ENCODE measurements around the gene PUM2.

Gene PUM2

DNA sequence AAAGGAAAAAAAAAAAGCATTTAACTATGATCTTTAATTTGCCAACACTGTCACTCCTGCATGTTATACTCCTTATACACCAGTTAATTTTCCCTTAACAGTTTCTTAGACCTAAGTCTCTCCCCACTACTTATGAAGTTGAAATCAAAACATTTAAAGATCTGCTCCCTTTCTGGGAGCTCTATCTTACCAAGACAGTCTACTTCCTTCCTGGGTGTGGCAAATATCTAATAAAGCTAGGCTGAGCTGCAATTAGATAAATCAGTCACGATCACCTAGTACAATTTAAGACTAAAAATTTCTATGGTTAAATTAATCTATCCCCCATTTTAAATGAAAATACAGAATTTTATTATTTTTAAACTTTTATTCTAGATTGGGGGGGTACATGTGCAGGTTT lies 33.4 kb downstream of the PUM2 start:
- POLR2A ChIA-PET (ENCODE audit: low non-redundant PET): no interaction called here
- CTCF ChIA-PET: interaction anchor here (1.0 kb wide), 1 partner anchor 9 kb away, joined by 4 read pairs; no protein-coding TSS in a partner anchor
- H3K27ac ChIP-seq: no peak overlapping the region
- TF ChIP-seq, protein P1, sequence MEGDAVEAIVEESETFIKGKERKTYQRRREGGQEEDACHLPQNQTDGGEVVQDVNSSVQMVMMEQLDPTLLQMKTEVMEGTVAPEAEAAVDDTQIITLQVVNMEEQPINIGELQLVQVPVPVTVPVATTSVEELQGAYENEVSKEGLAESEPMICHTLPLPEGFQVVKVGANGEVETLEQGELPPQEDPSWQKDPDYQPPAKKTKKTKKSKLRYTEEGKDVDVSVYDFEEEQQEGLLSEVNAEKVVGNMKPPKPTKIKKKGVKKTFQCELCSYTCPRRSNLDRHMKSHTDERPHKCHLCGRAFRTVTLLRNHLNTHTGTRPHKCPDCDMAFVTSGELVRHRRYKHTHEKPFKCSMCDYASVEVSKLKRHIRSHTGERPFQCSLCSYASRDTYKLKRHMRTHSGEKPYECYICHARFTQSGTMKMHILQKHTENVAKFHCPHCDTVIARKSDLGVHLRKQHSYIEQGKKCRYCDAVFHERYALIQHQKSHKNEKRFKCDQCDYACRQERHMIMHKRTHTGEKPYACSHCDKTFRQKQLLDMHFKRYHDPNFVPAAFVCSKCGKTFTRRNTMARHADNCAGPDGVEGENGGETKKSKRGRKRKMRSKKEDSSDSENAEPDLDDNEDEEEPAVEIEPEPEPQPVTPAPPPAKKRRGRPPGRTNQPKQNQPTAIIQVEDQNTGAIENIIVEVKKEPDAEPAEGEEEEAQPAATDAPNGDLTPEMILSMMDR (conservative IDR thresholded peaks at IDR 0.05; ENCODE audit: low read depth): no peak
- DNase-seq (ENCODE audit: low spot score): no peak

DNA sequence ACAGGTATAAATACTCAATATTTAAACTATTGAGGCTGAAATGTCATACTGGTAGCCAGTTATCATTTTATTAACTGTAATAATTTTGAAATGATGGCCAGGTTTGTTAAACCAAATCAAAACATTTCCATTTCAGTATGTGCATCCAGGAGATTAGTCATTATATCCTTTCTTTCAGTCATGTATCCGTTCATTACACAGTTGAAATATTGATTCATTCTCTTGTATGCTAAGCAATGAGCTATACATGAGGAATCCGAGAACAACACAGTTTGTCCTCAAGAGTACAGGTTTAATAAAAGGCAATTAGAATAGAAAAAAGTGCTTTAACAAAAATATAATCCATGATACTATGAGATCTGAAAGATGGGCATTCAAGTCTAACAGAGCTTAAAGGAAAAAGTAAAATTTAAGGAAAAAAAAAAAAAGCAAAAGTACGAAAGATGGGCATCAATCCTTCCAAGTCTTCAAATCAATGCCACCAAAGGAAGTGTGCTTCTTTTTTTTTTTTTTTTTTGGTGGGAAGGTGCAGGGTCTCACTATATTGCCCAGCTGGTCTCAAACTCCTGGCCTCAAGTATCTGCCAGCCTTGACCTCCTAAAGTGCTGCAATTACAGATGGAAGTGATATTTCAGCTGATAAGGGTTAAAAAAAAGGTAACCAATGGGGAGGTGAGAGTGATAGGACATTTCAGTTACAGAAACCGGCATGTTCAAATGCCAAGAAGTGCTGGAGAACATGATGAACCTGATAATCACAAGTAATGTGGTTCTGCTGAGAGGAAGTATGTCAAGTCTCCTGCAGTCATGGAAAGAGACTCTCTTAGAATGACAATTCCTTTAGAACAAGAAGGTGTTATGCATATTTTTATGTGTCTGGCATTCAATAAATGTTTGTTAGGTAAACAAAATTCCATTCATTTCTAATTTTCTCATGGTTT lies 35.8 kb downstream of the PUM2 start:
- DNase-seq (ENCODE audit: low spot score): no peak
- ChIA-PET CTCF (interaction anchor here (0.6 to 1.2 kb wide), 2 partner anchors 12 to 26 kb away, joined by 4 to 8 read pairs; no protein-coding TSS in a partner anchor), POLR2A (ENCODE audit: low non-redundant PET) (no interaction called here)
- TF ChIP-seq, protein P1 (conservative IDR thresholded peaks at IDR 0.05; ENCODE audit: low read depth): no peak
- H3K27ac ChIP-seq: no peak overlapping the region

DNA sequence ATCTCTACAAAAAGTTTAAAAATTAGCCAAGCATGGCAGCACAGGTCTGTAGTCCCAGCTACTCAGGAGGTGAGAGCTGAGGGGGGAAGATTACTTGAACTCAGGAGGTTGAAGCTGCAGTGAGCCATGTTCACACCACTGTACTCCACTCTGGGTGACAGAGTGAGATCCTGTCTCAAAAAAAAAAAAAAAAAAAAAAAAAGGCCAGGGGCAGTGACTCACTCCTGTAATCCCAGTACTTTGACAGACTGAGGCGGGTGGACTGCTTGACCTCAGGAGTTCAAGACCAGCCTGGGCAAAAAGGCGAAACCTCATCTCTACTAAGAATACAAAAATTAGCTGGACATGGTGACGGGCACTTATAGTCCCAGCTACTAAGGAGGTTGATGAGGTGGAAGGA lies 37.0 kb downstream of the PUM2 start:
- DNase-seq (ENCODE audit: low spot score): no peak
- TF ChIP-seq, protein P1 (conservative IDR thresholded peaks at IDR 0.05; ENCODE audit: low read depth): no peak
- ChIA-PET POLR2A (ENCODE audit: low non-redundant PET) (no interaction called here), CTCF (no interaction called here)
- H3K27ac ChIP-seq: peak overlapping the region; percentile 23; the same call in 1 of the 2 replicates

DNA sequence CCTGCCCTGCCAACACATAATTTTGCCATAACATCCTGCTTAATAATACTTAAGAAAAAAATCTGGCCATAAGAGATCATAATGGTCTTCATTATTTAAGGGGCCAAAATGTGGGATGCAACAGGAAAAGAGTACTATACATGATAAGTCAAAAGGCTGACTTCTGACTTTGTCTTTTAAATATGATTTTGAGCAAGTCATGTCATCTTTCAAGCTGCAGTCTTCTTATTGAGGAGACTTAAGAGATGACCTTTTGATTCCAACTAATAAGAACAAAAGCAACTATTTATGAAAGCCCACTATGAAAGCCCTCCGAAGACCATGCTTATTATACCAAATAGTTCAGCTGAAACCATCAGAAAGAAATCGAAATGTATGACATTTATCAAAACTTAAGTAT lies 41.6 kb downstream of the PUM2 start:
- no peak for DNase-seq (ENCODE audit: low spot score)
- no peak overlapping the region for H3K27ac ChIP-seq
- TF ChIP-seq, protein P1 (conservative IDR thresholded peaks at IDR 0.05; ENCODE audit: low read depth): no peak
- ChIA-PET POLR2A (ENCODE audit: low non-redundant PET) (no interaction called here), CTCF (interaction anchor here (0.5 kb wide), 1 partner anchor 60 kb away, joined by 3 read pairs; no protein-coding TSS in a partner anchor)

DNA sequence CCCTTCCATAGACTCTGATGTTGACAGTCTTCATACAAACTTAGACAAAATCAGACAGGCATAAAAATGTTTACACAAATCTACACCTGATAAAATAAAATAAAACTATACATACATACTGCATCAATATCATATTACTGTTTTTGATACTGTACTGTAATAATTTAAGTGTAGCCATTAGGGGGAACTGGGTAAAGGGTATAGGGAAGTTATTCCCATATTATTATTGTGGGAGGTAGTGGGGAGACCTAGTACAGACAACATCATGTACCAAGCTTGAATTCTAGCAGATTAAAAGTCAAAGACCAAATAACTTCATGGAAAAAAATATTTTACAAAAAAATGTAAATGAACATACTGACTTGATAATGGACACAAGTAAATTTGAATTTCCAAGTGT lies 43.3 kb downstream of the PUM2 start:
- CTCF ChIA-PET: interaction anchor here (0.7 kb wide), 1 partner anchor 16 kb away, joined by 3 read pairs; no protein-coding TSS in a partner anchor
- POLR2A ChIA-PET (ENCODE audit: low non-redundant PET): no interaction called here
- no peak for DNase-seq (ENCODE audit: low spot score)
- TF ChIP-seq, protein P1 (conservative IDR thresholded peaks at IDR 0.05; ENCODE audit: low read depth): no peak
- H3K27ac ChIP-seq: no peak overlapping the region

DNA sequence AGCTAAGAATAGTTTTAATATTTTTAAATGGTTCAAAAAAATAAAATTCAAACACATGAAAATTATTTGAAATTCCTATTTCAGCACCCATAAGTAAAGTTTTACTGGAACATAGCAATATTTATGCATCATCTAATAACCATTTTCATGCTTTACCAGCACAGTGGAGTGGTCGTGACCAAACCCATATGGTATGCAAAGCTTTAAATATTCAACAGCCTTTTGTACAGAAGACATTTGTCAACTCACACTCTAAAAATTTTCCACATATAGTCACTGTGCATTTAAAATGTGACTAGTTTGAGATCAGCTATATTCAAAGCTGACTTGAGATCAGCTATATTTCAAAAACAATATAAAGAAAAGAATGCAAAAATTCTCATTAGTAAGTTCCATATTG lies 46.2 kb downstream of the PUM2 start:
- CTCF ChIA-PET: interaction anchor here (0.7 to 2.4 kb wide), 4 partner anchors 9 to 80 kb away, joined by 3 to 14 read pairs (median 4); no protein-coding TSS in a partner anchor
- no peak for DNase-seq (ENCODE audit: low spot score)
- POLR2A ChIA-PET (ENCODE audit: low non-redundant PET): no interaction called here
- H3K27ac ChIP-seq: no peak overlapping the region
- TF ChIP-seq, protein P1 (conservative IDR thresholded peaks at IDR 0.05; ENCODE audit: low read depth): no peak
